Endothelial cell of umbilical vein (primary cell): ENCODE data around the gene UBR3. TPM values are rescaled to one million over a fixed set of nuclear protein-coding genes. Genes with fewer than 3 reads are reported as not detected.

Source experiments
- BruUV-seq: library from RNA; stranded (reverse); fragments of 400-500 nt; replicated peaks from 2 replicates; lab custom pipeline; 2021; lab: Mats Ljungman, UMichigan
- CTCF ChIA-PET: fragments of 300-600, 350-600 bp; sonication (Branson Sonifier 250); formaldehyde crosslinking; loops from one replicate; lab custom pipeline; 2021; ENCODE audit warnings: antibody characterized with exemption, inconsistent platforms; lab: Charles Lee
- POLR2A ChIA-PET: fragments of 300-600, 350-600 bp; sonication (Branson Sonifier 250); formaldehyde crosslinking; loops from one replicate; lab custom pipeline; 2021; ENCODE audit warnings: antibody characterized with exemption, inconsistent platforms; lab: Charles Lee
- DNase-seq: peaks from one replicate; pipeline ENCODE4 v3.0.0-alpha.2; 2011; ENCODE audit warnings: low read depth, low spot score
- FAIRE-seq: peaks from 2 replicates; lab custom pipeline; 2011; peaks lifted over from hg19 to GRCh38; lab: Jason Lieb, UNC
- H2AFZ ChIP-seq: 2 replicates; pipeline ENCODE4 v1.6.0; 2012; ENCODE audit warnings: low read depth, low read length, control low read depth, inconsistent platforms
- H3K27ac ChIP-seq: 2 replicates; pipeline ENCODE4 v1.5.1; 2011; ENCODE audit warnings: low read depth, mild to moderate bottlenecking, control low read depth, low read length, moderate library complexity; ENCODE audit not compliant: insufficient read depth
- H3K27me3 ChIP-seq, 2 experiments: 2 replicates each; pipeline versions ENCODE4 v1.6.0 to v1.6.1; 2011; ENCODE audit warnings: low read length in 2 of 2, mixed read lengths in 1 of 2; ENCODE audit not compliant: control insufficient read depth in 2 of 2, insufficient read depth in 2 of 2
- H3K36me3 ChIP-seq, 2 experiments: 2 replicates in 1 of 2; 3 replicates in 1 of 2; pipeline ENCODE4 v1.5.1; 2011; ENCODE audit warnings: low read length in 2 of 2, mild to moderate bottlenecking in 1 of 2, moderate library complexity in 1 of 2; ENCODE audit not compliant: control insufficient read depth in 2 of 2, insufficient read depth in 2 of 2; ENCODE audit errors: extremely low read depth in 1 of 2
- H3K4me1 ChIP-seq: 3 replicates; pipeline ENCODE4 v1.5.1; 2011; ENCODE audit warnings: mild to moderate bottlenecking, low read length; ENCODE audit not compliant: control insufficient read depth, insufficient read depth; ENCODE audit errors: extremely low read depth
- H3K4me2 ChIP-seq: 2 replicates; pipeline ENCODE4 v1.6.1; 2011; ENCODE audit warnings: low read length, control low read depth, mixed read lengths; ENCODE audit not compliant: insufficient read depth
- H3K4me3 ChIP-seq, 3 experiments: fragments of 200-600 bp in 1 of 3; sonication (generic), shearing (Covaris generic) in 1 of 3; replicated peaks in 1 of 3; 2 replicates each; pipeline ENCODE4 v1.5.1; 2011 to 2016; ENCODE audit warnings: control low read depth in 3 of 3, low read length in 3 of 3, mild to moderate bottlenecking in 2 of 3, inconsistent platforms in 1 of 3, low read depth in 1 of 3, moderate library complexity in 1 of 3; ENCODE audit not compliant: insufficient read depth in 1 of 3
- H3K79me2 ChIP-seq: 2 replicates; pipeline ENCODE4 v1.6.0; 2012; ENCODE audit warnings: low read length, inconsistent platforms; ENCODE audit not compliant: control insufficient read depth, insufficient read depth
- H3K9ac ChIP-seq: replicated peaks from 2 replicates; pipeline ENCODE3; 2011; ENCODE audit warnings: low read length, control low read depth; ENCODE audit not compliant: insufficient read depth; ENCODE audit errors: extremely low read depth
- H3K9me1 ChIP-seq: replicated peaks from 3 replicates; pipeline ENCODE4 v1.6.0; 2011; ENCODE audit warnings: mild to moderate bottlenecking, low read length; ENCODE audit not compliant: control insufficient read depth, insufficient read depth; ENCODE audit errors: extremely low read depth
- H3K9me3 ChIP-seq: replicated peaks from 2 replicates; pipeline ENCODE4 v1.5.1; 2012; ENCODE audit warnings: low read length, inconsistent platforms; ENCODE audit not compliant: control insufficient read depth, insufficient read depth
- H4K20me1 ChIP-seq: replicated peaks from 2 replicates; pipeline ENCODE3; 2011; ENCODE audit warnings: mild to moderate bottlenecking, low read length; ENCODE audit not compliant: control insufficient read depth, insufficient read depth; ENCODE audit errors: extremely low read depth
- EZH2 ChIP-seq: IDR thresholded peaks from 2 replicates; pipeline ENCODE4 v1.6.1; 2012; ENCODE audit warnings: borderline replicate concordance, low read depth, mild to moderate bottlenecking, moderate library complexity, low read length, inconsistent platforms; ENCODE audit not compliant: severe bottlenecking
- FOS ChIP-seq: IDR thresholded peaks from 2 replicates; pipeline ENCODE4 v1.6.1; 2011; ENCODE audit warnings: mild to moderate bottlenecking, low read length, moderate library complexity, borderline replicate concordance; ENCODE audit not compliant: insufficient read depth
- GATA2 ChIP-seq: IDR thresholded peaks from 2 replicates; pipeline ENCODE4 v1.7.0; 2011; ENCODE audit warnings: low read depth, mild to moderate bottlenecking, moderate library complexity, mixed read lengths, low read length; ENCODE audit not compliant: insufficient read length, insufficient read depth
- JUN ChIP-seq: IDR thresholded peaks from 2 replicates; pipeline ENCODE4 v1.6.1; 2011; ENCODE audit warnings: borderline replicate concordance, low read depth; ENCODE audit not compliant: insufficient read length, insufficient read depth
- MYC ChIP-seq: IDR thresholded peaks from one replicate; pipeline ENCODE4 v1.6.1; 2011; ENCODE audit warnings: mild to moderate bottlenecking, low read depth, low read length
- POLR2A ChIP-seq: IDR thresholded peaks from 2 replicates; pipeline ENCODE4 v1.6.1; 2012; ENCODE audit warnings: low read depth, mild to moderate bottlenecking, control low read depth, low read length
- POLR2AphosphoS5 ChIP-seq: IDR thresholded peaks from 2 replicates; pipeline ENCODE4 v1.6.1; 2012; ENCODE audit warnings: low read depth, mild to moderate bottlenecking, control low read depth, low read length, moderate library complexity; ENCODE audit not compliant: insufficient read depth
- dilution Hi-C: fragments of 300-500 bp; cut with MboI; formaldehyde crosslinking; loops from one replicate; pipeline ENCODE4 v1.15.0; 2019; ENCODE audit warnings: low sequenced_read_pairs; ENCODE audit not compliant: extremely low pct_ligation_motif_present
- intact Hi-C: fragments of 100-400 bp; cut with micrococcal nuclease; formaldehyde crosslinking; loops from one replicate; pipeline ENCODE4 v1.10.0; 2022
- polyA plus RNA-seq, 4 experiments: library from polyadenylated mRNA; depleted of rRNA in 3 of 4; stranded (reverse) in 3 of 4; unstranded in 1 of 4; fragments of >200 nt; gene quantifications; 2 replicates each; pipeline versions ENCODE4 v1.2.1 to v1.2.3, GENCODE V29; 2011 to 2012; ENCODE audit warnings: missing spikeins in 1 of 4
- total RNA-seq: library from RNA; stranded (reverse); gene quantifications from 2 replicates; pipeline ENCODE4 v1.2.3, GENCODE V29; 2021
- TF ChIP-seq, protein P1 (sequence below): IDR thresholded peaks from 2 replicates; pipeline ENCODE4 v1.6.1; 2011; ENCODE audit not compliant: insufficient read depth, insufficient read length
- TF ChIP-seq, protein P2 (sequence below), 2 donors: IDR thresholded peaks; 1 replicate in 1 of 2; 2 replicates in 1 of 2; pipeline ENCODE4 v1.5.1; 2011; ENCODE audit warnings: low read length in 2 of 2, mild to moderate bottlenecking in 2 of 2, moderate library complexity in 2 of 2, control low read depth in 1 of 2, inconsistent platforms in 1 of 2, low read depth in 1 of 2; ENCODE audit not compliant: insufficient read depth in 1 of 2; ENCODE audit errors: extremely low read depth in 1 of 2

The UBR3 gene
- total and polyA plus RNA-seq, 2 donors (not counting 3 experiments of a cell fraction or from before 2014, with no cell fraction given): 5.3 to 27.5 TPM

DNA sequence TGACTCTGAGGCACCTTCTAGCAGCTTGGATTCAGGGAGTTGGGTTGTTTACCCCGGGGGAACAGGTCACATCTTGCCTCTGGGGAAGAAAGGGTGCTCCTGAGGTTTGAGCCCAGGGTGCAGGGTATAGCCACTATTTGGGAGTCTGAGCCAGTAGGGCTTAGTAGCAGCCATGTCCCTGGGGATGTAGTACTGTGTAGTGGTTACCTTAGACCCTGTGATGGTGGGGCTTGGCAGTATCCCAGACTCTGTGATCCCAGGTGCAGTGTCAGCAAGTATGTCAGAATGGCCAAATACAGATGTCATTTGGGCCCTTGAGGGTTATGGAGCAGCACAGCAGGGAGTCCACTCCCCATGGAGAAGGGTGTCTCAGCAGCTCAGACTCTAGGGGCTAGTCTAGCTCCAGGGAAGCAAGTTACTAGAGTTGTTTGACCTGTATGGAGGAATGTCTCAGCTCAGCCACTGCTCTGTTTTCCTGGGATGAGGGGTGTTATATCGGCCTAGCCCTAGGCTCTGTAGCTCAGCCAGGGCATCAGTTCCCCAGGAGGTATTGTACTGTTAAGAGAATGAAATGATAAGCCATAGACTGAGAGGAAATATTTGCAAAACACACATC is 151.3 kb downstream of the UBR3 start:
- intact Hi-C loops (no loop called here), dilution Hi-C loops (no loop called here)
- Histone ChIP-seq H3K27ac (no peak overlapping the region), H3K4me1 (no peaks in the 10 kb centered on the region), H3K4me3 (no peak overlapping the region), H3K36me3 (peaks cover 0 to 4% of the 10 kb centered on the region in 2 experiments), H3K4me2 (no peak overlapping the region), H2AFZ (no peak overlapping the region), H3K9ac (no peak overlapping the region), H4K20me1 (peaks cover 2% of the 10 kb centered on the region), H3K9me1 (no peaks in the 10 kb centered on the region), H3K27me3 (no peaks in the 10 kb centered on the region), H3K9me3 (no peaks in the 10 kb centered on the region), H3K79me2 (peaks cover 2% of the 10 kb centered on the region)
- BruUV-seq: no TSS peak
- TF ChIP-seq JUN (no peak), POLR2AphosphoS5 (no peak), EZH2 (no peak)
- TF ChIP-seq, protein P1, sequence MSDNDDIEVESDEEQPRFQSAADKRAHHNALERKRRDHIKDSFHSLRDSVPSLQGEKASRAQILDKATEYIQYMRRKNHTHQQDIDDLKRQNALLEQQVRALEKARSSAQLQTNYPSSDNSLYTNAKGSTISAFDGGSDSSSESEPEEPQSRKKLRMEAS: no peak
- no peak for DNase-seq
- POLR2A ChIA-PET: no interaction called here
- CTCF ChIA-PET: interaction anchor here (1.1 kb wide), 1 partner anchor 9 kb away, joined by 3 read pairs; no protein-coding TSS in a partner anchor
- FAIRE-seq: no peak

DNA sequence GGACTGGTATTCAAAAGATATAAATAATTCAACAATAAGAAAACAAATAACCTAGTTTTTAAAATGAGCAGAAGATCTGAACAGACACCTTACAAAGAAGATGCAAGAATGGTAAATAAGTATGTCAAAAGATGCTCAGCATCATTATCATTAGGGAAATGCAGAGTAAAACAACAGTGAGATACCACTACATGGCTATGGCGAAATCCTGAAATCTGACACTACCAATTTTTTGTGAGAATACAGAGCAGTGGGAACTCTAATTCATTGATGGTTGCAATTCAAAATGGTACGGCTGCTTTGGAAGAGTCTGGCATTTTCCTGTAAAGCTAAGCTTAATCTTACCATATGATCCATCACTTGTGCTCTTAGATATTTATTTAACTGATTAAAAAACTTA is 151.8 kb downstream of the UBR3 start:
- no peaks in the 10 kb centered on the region for H3K9me3 ChIP-seq
- ChIA-PET CTCF (interaction anchor here (1.1 kb wide), 1 partner anchor 9 kb away, joined by 3 read pairs; no protein-coding TSS in a partner anchor), POLR2A (no interaction called here)
- H3K9ac ChIP-seq: no peak overlapping the region
- dilution Hi-C loops (no loop called here), intact Hi-C loops (no loop called here)
- peaks cover 2% of the 10 kb centered on the region for H4K20me1 ChIP-seq
- H3K79me2 ChIP-seq: peaks cover 2% of the 10 kb centered on the region
- TF ChIP-seq POLR2A (no peak), EZH2 (no peak), POLR2AphosphoS5 (no peak), MYC (no peak), FOS (no peak), JUN (no peak), GATA2 (no peak)
- TF ChIP-seq, protein P2, sequence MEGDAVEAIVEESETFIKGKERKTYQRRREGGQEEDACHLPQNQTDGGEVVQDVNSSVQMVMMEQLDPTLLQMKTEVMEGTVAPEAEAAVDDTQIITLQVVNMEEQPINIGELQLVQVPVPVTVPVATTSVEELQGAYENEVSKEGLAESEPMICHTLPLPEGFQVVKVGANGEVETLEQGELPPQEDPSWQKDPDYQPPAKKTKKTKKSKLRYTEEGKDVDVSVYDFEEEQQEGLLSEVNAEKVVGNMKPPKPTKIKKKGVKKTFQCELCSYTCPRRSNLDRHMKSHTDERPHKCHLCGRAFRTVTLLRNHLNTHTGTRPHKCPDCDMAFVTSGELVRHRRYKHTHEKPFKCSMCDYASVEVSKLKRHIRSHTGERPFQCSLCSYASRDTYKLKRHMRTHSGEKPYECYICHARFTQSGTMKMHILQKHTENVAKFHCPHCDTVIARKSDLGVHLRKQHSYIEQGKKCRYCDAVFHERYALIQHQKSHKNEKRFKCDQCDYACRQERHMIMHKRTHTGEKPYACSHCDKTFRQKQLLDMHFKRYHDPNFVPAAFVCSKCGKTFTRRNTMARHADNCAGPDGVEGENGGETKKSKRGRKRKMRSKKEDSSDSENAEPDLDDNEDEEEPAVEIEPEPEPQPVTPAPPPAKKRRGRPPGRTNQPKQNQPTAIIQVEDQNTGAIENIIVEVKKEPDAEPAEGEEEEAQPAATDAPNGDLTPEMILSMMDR (IDR thresholded peaks at IDR 0.05; ENCODE audit: extremely low read depth in 1 of 2, insufficient read depth in 1 of 2, low read depth in 1 of 2, low read length in 2 of 2): no peak
- TF ChIP-seq, protein P1: no peak
- H3K4me3 ChIP-seq: no peak overlapping the region
- H3K4me2 ChIP-seq: no peak overlapping the region
- H3K36me3 ChIP-seq: peaks cover 0 to 4% of the 10 kb centered on the region in 2 experiments
- no peak for DNase-seq
- H3K9me1 ChIP-seq: no peaks in the 10 kb centered on the region
- H2AFZ ChIP-seq: no peak overlapping the region
- H3K4me1 ChIP-seq: no peaks in the 10 kb centered on the region
- BruUV-seq: no TSS peak
- FAIRE-seq: no peak
- no peak overlapping the region for H3K27ac ChIP-seq
- no peaks in the 10 kb centered on the region for H3K27me3 ChIP-seq
